ENCODE data around the gene WNT1. TPM values are rescaled to one million over a fixed set of nuclear protein-coding genes. Genes with fewer than 3 reads are reported as not detected.

WNT1 gene
- total RNA-seq, 1 donor from 2014 or later: not detected

- peaks cover 48% of the 10 kb centered on the region for H3K36me3 ChIP-seq
- H3K4me3 ChIP-seq: no peak overlapping the region
- intact Hi-C loops (cut with DNase I): no loop called here
- TF ChIP-seq, protein P1, sequence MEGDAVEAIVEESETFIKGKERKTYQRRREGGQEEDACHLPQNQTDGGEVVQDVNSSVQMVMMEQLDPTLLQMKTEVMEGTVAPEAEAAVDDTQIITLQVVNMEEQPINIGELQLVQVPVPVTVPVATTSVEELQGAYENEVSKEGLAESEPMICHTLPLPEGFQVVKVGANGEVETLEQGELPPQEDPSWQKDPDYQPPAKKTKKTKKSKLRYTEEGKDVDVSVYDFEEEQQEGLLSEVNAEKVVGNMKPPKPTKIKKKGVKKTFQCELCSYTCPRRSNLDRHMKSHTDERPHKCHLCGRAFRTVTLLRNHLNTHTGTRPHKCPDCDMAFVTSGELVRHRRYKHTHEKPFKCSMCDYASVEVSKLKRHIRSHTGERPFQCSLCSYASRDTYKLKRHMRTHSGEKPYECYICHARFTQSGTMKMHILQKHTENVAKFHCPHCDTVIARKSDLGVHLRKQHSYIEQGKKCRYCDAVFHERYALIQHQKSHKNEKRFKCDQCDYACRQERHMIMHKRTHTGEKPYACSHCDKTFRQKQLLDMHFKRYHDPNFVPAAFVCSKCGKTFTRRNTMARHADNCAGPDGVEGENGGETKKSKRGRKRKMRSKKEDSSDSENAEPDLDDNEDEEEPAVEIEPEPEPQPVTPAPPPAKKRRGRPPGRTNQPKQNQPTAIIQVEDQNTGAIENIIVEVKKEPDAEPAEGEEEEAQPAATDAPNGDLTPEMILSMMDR (IDR thresholded peaks at IDR 0.05): no peak
- H3K4me1 ChIP-seq: no peaks in the 10 kb centered on the region
- H3K27me3 ChIP-seq (ENCODE audit: low read depth): no peaks in the 10 kb centered on the region
- no peak overlapping the region for H3K27ac ChIP-seq
- ATAC-seq (no peak), DNase-seq (no peak)
- H3K9me3 ChIP-seq: no peaks in the 10 kb centered on the region
These were observed 34.9 kb upstream of the WNT1 start for GRCh38 chr12:48943221-48943620.

GRCh38 chr12:48946205-48946604 is 31.9 kb upstream of the WNT1 start:
- Histone ChIP-seq H3K4me3 (no peak overlapping the region), H3K27me3 (ENCODE audit: low read depth) (no peaks in the 10 kb centered on the region), H3K27ac (no peak overlapping the region), H3K36me3 (peaks cover 18% of the 10 kb centered on the region), H3K9me3 (no peaks in the 10 kb centered on the region), H3K4me1 (no peaks in the 10 kb centered on the region)
- intact Hi-C loops (cut with DNase I): no loop called here
- TF ChIP-seq, protein P1 (IDR thresholded peaks at IDR 0.05): no peak
- no peak for ATAC-seq
- DNase-seq: no peak

DNA sequence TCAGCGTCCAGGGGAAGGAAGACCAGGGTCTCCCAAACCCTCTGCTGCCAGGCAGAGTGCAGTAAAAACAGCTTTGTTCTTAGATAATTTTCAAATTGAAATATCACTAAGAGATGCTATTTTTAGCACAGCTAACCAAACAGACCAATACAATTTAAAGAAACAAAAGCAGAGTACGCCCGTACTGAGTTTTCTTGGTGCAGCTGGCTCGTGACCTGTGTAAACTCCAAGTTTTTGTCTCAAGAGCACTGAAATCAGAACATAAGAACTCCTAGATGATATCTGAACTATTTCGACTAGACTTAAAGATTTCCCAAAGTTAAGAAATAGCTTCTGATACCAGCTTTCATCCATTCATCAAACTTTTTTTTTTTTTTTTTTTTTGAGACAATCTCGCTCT is 31.2 kb upstream of the WNT1 start:
- H3K4me1 ChIP-seq: no peaks in the 10 kb centered on the region
- H3K27me3 ChIP-seq (ENCODE audit: low read depth): no peaks in the 10 kb centered on the region
- TF ChIP-seq, protein P1 (IDR thresholded peaks at IDR 0.05): no peak
- intact Hi-C loops (cut with DNase I): no loop called here
- DNase-seq (no peak), ATAC-seq (peak in 1 of 2 donors; percentile 37)
- H3K4me3 ChIP-seq: no peak overlapping the region
- no peak overlapping the region for H3K27ac ChIP-seq
- peaks cover 16% of the 10 kb centered on the region for H3K36me3 ChIP-seq
- no peaks in the 10 kb centered on the region for H3K9me3 ChIP-seq

- Histone ChIP-seq H3K27ac (no peak overlapping the region), H3K36me3 (peaks cover 18% of the 10 kb centered on the region), H3K4me1 (no peaks in the 10 kb centered on the region), H3K4me3 (no peak overlapping the region), H3K27me3 (ENCODE audit: low read depth) (no peaks in the 10 kb centered on the region), H3K9me3 (no peaks in the 10 kb centered on the region)
- DNase-seq (no peak), ATAC-seq (no peak)
- intact Hi-C loops (cut with DNase I): no loop called here
- TF ChIP-seq, protein P1 (IDR thresholded peaks at IDR 0.05): no peak
These were observed 30.4 kb upstream of the WNT1 start for GRCh38 chr12:48947727-48948126.

- DNase-seq (no peak), ATAC-seq (no peak)
- TF ChIP-seq, protein P1 (IDR thresholded peaks at IDR 0.05): no peak
- intact Hi-C loops (cut with DNase I): no loop called here
- no peaks in the 10 kb centered on the region for H3K9me3 ChIP-seq
- no peaks in the 10 kb centered on the region for H3K27me3 ChIP-seq (ENCODE audit: low read depth)
- H3K36me3 ChIP-seq: peaks cover 29% of the 10 kb centered on the region
- H3K27ac ChIP-seq: no peak overlapping the region
- H3K4me1 ChIP-seq: peaks cover 24% of the 10 kb centered on the region
- H3K4me3 ChIP-seq: no peak overlapping the region
These were observed 25.4 kb upstream of the WNT1 start for GRCh38 chr12:48952691-48953090.

DNA sequence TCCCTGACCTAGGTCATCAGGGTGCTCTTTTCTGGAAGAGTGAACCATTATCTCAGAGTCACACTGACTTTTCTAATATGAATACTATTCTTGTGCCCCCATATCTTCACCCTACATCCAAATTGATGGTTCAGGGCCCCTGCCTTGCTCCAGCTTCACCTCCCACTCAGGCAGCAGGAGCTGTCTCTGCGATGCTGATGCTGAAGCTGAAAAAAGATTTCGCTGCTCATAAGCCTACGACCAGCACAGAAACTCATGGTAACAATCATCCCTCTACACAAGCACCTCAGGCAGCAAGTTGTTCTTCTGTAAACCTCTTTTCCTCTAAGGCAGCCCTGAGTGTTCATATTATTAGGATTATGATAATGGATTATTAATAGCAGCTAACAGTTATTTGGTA is 24.1 kb upstream of the WNT1 start:
- Histone ChIP-seq H3K4me1 (peaks cover 31% of the 10 kb centered on the region), H3K4me3 (no peak overlapping the region), H3K27me3 (ENCODE audit: low read depth) (no peaks in the 10 kb centered on the region), H3K9me3 (no peaks in the 10 kb centered on the region), H3K27ac (no peak overlapping the region), H3K36me3 (peaks cover 29% of the 10 kb centered on the region)
- TF ChIP-seq, protein P1 (IDR thresholded peaks at IDR 0.05): no peak
- intact Hi-C loops (cut with DNase I): no loop called here
- no peak for DNase-seq
- ATAC-seq: no peak
